Pulmonary artery endothelial cell (primary cell): ENCODE measurements around the gene MARCHF10. TPM values are rescaled to one million over a fixed set of nuclear protein-coding genes. Genes with fewer than 3 reads are reported as not detected.

ENCODE experiments used
- DNase-seq: peaks from one replicate; pipeline ENCODE4 v3.0.0-alpha.2; 2011; ENCODE audit warnings: low read depth, low spot score
- total RNA-seq: library from RNA; depleted of rRNA; stranded (reverse); fragments of >200 nt; gene quantifications from 2 replicates; pipeline ENCODE4 v1.2.3, GENCODE V29; 2014

Gene MARCHF10
- total RNA-seq, 1 donor from 2014 or later: not detected

DNA sequence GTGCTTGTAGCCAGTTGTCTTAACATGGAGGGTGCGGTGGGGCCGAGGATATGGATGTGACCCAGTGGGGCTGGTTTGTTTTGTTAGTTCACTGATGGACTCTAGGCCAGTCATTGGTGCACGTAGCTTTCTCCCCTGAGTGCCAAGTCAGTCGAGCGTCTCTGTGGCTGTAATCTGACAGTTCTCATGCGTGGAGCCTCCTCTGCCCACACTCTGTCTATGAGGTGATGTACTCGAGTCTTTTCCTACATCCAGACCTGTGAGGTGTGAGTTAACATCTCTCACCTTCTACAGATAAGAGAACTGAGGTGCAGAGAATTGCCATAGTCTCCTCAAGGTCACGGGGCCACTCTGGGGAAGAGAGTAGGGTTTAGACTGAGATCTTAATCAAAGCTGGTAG is 90.2 kb downstream of the MARCHF10 start:
- DNase-seq: no peak

DNA sequence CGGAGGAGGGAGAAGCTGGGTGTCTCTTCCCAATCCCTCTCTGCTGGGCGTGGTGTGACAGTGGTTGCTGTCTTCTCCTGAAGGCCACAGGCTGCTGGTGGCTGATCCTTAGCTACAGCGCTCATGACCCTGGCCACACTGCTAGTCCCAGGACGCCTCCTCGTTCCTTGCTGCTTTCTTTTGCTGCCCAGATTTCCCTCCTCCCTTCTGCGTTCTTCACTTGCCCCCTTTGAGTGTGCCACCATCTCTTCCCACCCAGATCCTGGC is 90.6 kb downstream of the MARCHF10 start:
- no peak for DNase-seq

DNA sequence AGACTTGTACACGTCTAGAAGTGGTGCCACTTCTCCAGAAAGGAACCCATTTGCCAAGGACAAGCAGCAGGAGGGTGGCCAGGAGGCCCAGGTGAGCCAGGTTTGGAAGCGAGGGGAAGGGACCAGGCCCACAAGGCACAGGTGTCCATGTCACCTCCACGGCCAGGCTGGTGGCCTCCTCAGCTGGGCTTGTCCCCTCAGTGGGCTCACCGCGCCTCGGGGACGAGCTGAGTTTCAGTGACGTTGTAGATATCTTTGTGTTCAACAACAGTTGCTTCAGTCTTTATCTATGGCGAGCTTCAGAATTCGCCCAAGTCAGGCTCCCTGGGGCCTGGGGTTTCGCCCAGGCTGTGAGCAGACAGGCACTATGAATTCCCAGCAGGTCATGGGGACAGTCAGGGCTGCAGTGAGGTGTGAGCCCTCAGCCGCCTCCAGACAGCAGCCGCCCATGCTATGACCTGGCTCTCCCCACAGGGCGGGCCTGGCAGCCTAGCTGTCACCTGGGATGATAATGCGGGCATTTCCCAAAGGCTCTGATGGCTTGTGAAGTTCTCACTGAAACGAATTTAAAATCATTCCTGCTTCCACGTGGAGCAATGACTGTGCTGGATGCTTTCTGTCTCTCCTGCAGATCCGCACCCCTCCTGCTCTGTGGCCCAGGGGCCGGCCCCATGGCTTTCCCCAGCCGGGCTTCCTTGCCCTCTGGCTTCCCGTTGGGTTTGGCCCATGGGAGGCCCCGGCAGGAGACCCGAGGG is 91.1 kb downstream of the MARCHF10 start:
- no peak for DNase-seq

DNA sequence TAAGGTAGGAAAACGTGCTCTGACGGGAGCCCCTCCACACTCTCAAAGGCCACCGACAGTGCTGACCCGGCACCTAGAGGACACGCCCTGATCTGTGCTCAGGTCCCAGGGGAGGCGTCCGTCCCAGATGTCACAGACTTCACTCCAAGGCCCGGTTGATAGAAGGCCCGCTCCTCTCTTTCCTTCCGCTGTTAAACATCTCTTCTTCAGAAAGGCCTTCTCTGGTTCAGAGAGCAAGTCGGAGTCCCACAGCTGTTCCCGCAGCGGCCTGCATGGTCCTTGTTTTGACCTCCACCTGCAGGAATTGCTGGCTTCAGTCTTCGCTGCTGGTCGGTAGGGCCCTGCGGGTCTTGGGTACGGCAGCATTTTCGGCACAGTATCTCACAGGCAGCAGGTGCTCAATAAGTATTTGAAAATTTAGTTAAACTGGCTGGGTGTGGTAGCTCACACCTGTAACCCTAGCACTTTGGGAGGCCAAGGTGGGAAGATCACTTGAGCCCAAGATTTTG is 92.2 kb downstream of the MARCHF10 start:
- DNase-seq: no peak

DNA sequence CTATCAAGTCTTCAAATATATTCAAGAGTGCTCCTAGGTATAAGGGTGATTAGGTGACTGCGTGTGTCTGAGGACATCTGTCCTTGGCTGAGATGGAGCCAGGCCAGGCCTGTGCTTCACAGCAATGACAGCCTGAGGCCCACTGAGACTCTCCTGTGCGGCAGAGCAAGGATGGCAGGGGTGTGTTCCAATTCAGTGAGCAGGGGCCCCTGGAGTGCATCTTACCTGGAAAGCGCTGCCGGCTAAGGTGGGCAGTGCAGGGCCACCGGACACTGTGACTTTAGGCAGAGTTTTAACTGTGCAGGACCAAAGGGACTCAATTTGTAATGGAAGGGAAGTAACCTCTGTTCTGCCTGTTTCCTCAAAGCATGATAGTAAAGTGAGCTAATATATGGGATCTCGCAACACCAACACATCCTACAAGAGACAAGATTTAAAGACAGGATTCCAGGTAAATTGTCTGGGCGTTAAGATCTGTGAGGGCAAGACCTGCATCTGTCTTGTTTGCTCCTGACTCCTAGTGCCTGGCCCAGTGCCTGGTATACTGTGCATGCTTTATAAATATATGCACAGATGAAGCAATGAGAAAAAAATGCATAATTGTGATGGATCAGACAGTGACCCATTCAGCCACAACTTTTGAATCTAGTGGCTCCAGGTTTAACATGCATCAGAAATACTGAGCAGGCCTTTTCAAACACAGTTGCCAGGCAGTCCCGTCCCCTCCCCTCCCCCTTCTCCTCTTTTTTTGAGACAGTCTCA is 93.9 kb downstream of the MARCHF10 start:
- DNase-seq: no peak

DNA sequence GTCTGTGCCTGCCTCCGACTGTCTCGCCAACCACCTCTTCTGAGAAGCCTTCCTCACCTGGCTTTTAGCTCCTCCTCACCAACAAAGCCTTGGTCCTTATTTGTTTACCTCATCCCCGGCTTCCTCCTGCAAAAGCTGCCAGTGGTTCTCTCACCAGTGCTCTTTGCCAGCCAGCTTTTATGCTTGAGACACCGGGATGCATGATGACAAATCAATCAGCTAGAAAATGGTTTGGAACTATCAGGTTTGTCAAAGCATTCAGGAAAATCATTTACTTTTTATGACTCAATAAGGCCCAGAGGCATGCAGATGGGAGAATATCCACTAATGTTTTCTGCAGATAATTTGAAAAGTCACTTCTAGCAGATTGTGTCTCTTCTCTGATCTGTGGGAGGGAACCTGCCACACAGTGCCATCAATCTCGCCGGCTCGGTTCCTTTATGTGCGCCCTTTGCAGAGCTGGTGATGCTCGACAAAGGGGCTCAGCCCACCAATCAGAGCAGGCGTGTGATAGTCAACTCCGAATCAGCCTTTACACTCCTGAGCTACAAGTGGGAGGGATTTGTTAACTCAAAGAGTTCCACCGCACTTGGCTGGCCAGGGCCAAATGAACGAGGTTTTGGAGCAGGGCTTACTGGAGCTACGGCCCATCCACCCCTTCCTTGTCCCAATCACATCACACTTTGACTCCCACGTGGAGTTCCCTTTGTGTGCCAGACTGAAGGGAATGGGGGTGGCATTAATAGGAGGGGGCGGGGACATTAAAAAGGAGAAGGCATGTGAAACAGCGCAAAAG is 94.8 kb downstream of the MARCHF10 start:
- no peak for DNase-seq

DNA sequence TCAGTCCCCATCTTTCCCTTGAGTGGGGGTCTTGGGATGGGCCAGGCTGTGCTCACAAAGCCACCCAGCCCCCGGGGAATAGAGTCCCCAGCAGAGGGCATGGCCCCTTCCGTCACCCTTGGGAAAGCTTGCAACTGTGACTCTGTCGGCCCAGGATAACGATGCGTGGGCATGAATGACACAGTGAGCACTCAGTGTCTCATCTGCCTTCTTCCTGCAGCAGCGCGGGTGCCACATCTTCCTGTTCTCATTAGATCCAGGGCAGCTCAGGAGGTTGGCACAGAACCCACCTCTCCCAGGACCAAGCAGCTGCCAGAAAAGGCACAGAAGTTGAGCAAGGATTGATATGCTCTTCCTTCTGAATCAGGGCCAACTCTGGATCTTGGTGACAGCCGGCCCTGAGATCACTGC is 95.9 kb downstream of the MARCHF10 start:
- DNase-seq: no peak

DNA sequence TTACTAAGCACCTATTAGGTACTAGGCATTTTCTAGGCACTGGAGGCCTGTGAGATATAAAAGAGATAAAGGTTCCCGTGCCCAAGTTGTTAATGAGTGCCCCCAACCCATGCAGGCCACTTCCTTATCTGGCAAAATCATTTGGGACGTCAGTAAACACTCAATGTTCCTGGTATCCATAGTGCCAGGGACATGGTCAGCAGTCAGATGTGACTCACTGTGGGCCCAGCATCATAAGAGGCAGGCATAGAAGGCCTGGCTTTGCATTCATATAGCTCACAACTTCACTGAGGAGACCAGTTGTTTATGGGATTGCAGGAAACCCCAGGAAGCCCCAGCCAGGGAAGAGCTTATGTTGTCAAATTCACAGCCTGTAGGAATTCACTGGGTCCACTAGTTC is 99.5 kb downstream of the MARCHF10 start:
- DNase-seq: no peak

DNA sequence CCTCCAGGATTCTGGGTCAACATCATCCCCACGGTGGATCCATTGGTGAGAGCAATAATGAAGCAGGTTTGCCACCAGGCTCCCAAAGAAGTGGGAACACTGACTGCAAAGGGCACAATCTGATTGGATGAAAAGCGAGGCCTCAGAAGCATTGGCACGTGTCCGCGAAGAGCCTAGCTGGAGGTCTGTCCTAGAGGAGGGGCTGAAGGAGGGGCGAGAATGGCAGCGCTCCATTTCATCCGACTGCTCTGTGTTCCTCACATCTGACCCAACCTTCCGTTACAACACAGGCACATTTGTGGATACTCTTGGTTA is 100.7 kb downstream of the MARCHF10 start:
- no peak for DNase-seq

DNA sequence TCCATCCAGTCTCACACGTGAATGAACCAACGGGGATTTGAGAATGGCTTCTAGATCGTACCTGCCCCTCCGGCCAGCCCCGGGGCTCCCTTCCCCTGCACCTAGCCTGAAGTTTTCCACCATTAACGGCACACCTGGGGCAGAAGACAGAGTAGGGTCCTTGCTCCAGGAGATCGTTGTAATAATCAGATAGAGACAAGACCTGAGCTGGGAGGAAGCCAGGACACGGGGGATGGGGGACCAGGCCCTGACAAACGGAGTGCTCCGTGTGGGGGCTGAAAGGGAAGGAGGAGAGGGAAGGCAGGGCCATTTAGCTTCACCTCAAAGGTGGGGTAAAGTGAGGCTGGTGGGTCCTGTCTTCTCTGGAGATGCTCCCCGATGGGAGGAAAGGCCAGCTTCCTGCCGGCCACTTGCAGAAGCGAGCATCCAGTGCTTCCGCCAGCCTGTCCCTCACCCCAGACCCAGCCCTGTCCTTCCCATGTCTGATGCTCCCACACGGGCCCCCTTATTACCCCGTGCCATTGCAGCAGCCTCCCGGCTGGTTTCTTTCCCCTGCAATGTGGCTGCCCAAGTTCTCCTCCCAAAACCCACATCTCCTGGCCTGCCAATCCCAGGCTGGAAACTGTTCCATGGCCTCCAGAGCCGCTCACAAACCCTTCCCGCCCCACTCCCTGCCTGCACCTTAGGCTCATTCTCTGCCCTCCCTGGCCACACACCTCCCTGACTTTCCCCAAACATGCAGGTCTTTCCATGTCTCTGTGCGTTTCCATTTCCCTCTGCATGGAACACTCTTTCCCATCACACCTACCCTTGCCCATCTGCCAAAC is 101.3 kb downstream of the MARCHF10 start:
- DNase-seq: no peak

DNA sequence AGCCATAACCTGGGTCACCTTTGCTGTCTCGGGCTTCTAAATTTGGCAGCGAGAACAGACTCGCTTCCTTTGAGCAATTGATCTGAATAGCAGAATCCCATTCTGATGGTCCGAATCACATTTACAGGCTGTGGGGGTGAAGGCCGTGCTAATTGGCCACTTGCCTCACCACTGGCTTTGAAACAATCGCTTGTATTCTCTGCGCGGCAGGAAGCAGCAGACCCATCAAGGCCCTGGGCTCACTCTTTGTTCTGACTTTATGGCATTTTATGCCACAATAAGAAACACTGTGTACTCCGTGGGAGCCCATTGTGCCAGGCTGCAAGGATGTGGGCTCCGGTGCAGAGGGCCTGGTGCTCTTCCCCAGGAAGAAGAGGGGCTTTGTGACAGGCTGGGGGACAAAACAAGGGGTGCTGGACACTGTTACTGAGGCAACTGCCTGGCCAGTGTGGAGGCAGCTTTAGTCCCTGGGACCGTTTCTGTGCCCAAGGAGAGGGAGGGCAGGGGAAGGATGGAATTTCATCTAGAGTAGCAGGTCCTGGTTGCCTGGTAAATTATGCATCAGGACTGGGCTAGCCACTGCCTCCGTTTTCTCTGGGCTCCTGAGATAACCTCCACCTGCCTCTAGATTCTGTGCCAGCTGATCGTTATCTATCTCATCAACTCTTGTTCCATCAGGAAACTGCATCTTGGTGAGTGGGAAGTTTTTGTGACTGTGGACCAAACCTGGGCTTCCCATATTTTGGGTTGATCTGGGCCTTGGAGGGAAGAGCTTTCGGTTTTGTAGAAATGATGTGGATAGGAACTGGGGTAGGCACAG is 102.1 kb downstream of the MARCHF10 start:
- DNase-seq: no peak

DNA sequence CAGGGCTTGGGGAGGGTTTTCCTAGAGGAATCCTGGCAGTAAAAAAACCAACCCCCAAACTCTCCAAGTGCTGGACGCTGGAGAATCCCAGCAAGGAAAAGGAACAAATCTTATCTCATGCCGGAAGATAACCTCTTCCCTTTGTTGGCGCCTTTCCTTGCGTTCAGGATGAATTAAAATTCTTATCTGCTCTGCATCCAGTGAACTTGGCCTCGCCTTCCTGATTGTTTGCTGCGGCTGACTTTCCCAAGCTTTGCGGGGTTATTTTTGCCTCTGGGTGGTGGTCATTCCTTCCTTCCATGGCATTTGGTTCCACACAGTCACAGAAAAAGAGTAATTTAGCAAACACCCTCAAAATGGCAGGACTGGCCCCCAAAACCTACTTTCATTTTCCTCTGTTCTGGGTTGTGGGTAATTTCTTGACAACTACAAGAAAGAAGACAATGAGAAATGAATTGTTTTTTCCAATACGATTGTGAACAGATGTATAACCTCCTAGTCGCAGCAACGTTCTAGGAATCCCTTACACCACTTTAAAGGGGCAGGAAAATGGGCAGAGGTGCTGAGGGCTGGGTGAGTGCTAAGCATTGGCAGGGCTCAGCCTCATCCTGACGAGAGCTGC is 102.8 kb downstream of the MARCHF10 start:
- peak; percentile 29 for DNase-seq

DNA sequence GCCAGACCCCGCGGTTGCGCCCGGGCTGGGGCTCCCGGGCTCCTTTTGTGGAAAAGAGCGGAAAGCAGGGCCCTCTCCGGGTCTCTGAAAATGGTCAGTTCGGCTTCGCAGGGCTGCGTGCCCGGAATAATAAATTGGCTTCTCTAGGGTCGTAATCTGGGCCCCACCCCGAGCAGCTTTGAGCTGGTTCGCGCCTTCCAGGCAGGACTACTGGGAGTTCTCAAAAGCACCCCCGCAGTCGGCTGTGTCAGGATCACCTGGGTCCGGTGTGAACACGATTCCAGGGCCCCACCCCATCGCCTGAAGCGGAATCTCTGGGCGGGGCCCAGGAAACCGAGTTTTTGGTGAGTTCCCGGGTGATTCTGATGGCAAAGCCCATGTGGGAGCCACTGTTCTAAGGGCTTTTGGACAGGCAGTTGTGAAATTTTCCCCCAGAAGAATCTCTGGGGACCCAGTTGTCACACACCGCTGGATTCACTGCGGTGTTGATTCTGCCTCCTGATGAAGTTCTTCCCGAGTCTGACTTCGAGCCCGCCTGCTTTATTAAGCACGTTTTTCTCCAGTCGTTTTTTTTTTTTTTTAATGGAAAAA is 103.6 kb downstream of the MARCHF10 start:
- no peak for DNase-seq

DNA sequence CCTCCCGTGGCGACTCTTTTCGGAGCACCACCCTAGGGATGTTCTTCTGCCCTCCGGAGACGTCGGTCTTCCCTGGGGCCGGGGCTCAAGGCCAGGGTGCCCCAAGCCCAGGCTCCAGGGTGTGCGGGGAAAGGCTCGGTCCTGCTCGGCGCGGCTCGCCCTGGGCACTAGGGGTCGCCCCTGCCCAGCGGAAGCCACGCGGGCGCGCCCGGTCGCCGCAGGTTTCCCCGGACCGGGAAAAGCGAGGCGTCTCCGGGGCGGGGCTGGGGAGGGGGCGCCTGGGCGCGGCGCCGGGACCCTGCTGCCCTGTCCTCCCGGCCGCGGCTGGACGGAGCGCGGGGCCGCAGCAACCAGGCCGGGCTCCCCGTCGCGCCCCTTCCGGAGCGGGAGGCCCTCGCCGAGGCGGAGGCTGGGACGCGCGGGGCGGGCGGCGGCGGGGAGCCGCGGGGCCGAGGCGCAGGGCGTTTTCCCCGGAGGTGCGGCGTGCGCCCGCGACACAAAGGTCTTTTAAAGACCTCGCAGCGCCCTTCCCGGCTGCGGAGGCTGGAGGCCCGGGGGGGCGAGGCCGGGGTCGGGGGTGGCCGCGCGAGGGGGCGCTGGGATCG is 104.2 kb downstream of the MARCHF10 start:
- no peak for DNase-seq

DNA sequence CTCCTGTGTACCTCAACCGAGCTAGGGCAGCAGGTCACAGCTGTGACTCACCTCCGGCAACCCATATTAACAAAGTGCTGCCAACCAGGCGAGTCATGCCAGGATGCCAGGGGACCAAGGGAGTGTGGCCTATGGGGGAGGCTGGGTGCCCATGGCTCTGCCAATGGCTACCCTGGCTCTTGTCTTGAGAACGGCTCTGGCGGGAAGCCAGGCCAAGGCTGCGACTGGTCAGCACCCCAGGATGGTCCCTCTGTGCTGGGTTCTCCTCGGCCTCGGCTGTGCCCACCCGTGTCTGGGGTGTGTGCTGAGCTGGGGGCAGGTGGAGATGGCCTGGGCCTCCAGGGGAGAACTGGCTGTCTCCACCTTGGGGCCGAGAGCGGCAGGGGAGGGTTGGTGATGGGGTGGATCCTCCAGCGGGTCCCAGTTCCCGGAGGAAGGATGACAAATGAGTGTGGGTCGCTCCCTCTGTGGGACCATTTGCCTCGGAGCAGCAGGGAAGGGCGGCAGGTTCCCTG is 104.8 kb downstream of the MARCHF10 start:
- no peak for DNase-seq

DNA sequence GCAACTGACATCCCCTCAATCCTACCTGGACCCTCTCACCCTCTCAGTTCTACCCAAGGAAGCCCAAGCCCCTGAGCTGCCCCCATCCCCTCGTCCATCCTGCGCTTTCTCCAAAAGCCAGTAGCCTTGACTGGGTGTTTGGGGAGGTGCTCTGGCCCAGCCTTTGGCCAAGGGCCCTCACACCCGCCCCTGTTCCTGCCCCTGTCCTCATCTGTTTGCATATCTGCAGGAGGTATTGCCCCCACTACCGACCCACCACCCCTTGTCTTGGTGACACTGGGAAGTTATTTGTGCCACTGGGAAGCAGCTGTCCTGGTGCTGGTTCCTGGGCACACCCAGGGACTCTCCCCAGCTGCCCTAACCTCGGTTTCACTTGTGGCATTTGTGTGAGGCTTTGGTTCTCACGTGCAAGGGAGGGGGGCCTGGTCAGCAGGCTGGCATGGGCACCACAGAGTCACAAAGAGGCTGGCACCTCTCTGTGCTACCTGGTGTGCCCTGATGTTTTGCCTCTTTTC is 105.3 kb downstream of the MARCHF10 start:
- no peak for DNase-seq

DNA sequence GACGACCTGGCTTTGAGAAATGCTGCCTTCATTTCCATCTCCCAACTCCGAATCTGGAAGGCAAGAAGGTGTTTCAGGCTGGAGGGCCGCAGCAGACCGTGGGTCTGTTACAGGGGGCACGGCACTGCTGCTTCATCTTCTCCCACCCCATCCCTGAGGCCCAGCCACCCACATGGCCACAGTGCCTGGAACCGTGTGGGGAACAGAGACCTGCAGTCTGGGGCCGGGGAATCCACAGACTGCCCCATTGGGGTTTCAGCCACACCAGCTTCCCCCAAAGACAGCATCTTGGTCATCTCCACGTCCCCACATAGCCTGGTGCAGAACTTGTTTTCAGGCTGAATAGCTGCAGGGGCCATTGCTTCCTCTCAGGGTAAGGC is 106.4 kb downstream of the MARCHF10 start:
- DNase-seq: no peak

DNA sequence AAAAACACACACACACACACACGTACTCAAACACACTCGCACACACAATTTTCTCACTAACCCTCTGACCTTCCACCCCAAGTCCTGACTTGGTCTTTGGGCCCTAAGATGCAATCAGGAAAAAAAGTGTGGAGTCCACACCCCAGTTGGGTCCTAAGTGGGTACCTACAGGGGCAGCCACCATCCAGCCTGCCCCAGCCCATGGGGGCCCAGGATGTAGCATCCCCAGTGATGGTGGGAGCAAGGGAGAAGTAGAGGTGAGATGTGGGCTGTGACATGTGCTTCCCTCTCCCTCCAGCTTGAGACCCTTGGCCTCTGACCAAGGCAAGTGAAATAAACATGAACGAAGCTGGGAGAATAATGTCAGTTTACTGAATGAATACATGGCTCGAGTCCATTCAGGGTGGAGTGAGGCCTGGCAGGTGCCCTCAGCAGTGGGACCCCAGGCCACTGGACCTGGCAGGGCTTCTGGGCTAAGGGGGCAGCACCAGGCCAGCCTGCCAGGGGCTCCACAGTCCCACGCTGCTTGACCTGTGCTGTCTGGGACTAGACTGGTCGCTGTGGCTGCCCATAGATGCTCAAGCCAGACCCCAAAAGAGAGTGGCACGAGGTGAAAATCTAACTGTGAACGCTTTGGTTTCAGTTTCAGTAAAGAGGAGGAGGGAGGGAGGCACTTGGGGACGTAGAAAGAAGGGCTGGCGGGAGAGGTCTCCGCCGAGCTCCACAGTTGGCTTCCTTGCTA is 107.0 kb downstream of the MARCHF10 start:
- DNase-seq: no peak
